Globus pallidus (tissue), 1 donor: Measurements from ENCODE around the gene FZD2.
"Not testable (repeated sequence)": the region's sequence is repeated elsewhere in the genome, so short reads cannot be mapped to it uniquely, and the experiment has no call there.

Source experiments
- DNase-seq: peaks from one replicate; pipeline ENCODE4 v3.0.0-alpha.2; 2015; ENCODE audit warnings: low spot score

Gene FZD2

GRCh38 chr17:44546671-44547606 is 10.3 kb upstream of the FZD2 start:
- DNase-seq, result no peak

DNA sequence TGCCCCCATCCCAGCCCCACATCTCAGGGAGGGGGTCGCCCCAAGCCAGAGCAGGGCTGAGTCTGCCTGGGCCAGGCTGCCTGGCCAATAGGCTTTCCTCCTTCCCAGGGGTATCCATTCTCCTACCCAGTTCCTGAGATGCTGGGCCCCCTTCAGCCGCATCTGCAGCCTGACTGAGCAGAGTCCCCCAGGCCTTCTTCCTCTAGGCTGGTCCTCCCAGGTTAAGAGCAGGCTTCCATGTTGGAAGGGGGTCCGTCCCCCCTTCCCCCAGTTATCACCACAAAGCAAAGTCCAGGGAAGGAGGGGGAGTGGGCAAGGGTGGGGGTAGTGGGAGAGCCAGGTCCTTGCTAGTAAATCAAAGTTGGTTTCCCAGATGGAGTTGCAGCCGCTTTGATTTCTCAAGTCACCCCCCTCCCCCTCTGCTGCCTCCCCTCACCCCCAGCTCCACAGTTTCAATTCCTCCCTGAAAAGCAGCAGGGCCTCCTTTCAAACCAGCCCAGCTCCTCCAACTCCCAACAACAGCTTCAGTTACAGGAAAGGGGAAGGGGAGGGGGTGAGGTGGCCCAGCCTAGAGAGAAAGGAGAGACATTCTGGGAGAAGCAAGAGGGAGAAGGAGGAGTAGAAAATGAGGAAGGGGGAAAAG is 9.5 kb upstream of the FZD2 start:
- no peak for DNase-seq

- DNase-seq, result no peak
These were observed 8.7 kb upstream of the FZD2 start for GRCh38 chr17:44548376-44549230.

GRCh38 chr17:44549686-44550085 is 7.6 kb upstream of the FZD2 start:
- DNase-seq, result no peak

DNA sequence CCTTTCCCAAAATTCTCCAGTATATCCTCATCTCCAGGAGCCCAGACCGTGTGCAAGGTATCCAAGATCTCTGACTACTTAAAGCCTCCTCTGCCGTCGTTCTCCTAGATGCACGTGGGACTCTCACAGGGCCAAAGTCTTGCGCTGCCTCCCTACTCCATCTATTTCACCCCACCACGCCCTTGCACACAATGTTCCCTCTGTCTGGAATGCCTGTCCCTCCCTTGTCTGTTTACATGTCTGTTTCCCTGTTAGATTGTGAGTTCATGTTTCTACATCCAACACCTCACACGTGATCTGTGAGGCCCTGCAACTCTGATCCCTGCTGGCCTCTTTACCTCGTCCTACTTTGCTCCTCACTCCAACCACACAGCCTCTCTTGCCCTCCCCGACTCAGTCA is 4.9 kb upstream of the FZD2 start:
- no peak for DNase-seq

- no peak for DNase-seq
These were observed 2.2 kb upstream of the FZD2 start for GRCh38 chr17:44555099-44555498.

GRCh38 chr17:44556166-44556831 is 985 bp upstream of the FZD2 start:
- DNase-seq, result peak; percentile 41

GRCh38 chr17:44557651-44558285 is 484 bp downstream of the FZD2 start:
- DNase-seq, result no peak

DNA sequence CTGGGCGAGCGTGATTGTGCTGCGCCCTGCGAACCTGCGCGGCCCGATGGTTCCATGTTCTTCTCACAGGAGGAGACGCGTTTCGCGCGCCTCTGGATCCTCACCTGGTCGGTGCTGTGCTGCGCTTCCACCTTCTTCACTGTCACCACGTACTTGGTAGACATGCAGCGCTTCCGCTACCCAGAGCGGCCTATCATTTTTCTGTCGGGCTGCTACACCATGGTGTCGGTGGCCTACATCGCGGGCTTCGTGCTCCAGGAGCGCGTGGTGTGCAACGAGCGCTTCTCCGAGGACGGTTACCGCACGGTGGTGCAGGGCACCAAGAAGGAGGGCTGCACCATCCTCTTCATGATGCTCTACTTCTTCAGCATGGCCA is 1.0 kb downstream of the FZD2 start:
- no peak for DNase-seq

DNA sequence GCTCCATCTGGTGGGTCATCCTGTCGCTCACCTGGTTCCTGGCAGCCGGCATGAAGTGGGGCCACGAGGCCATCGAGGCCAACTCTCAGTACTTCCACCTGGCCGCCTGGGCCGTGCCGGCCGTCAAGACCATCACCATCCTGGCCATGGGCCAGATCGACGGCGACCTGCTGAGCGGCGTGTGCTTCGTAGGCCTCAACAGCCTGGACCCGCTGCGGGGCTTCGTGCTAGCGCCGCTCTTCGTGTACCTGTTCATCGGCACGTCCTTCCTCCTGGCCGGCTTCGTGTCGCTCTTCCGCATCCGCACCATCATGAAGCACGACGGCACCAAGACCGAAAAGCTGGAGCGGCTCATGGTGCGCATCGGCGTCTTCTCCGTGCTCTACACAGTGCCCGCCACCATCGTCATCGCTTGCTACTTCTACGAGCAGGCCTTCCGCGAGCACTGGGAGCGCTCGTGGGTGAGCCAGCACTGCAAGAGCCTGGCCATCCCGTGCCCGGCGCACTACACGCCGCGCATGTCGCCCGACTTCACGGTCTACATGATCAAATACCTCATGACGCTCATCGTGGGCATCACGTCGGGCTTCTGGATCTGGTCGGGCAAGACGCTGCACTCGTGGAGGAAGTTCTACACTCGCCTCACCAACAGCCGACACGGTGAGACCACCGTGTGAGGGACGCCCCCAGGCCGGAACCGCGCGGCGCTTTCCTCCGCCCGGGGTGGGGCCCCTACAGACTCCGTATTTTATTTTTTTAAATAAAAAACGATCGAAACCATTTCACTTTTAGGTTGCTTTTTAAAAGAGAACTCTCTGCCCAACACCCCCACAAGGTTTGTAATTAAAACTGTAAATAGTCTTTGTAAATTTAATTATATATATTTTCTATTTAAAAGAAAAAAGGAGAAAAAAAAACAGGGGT is 1.7 kb downstream of the FZD2 start:
- no peak for DNase-seq

GRCh38 chr17:44559634-44560554 is 2.6 kb downstream of the FZD2 start:
- no peak for DNase-seq

DNA sequence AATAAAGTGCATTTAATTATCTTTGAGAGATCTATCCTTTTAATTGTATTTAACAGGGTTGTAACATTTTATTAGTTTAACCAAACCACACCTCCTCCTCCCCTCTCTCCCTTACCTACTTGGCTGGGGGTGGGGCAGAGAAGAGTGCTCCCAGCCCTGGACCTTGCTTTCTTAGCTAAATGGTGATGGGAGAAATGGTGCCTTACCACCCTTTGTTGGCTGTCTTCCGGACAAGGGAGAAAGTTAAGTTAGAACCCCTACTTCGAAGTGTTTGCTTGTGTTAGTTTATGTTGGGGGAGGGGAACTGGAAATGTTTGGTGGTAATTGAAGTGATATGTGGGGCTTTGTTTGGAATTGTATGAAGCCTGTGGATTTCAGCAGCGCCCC is 3.9 kb downstream of the FZD2 start:
- no peak for DNase-seq

- DNase-seq, result no peak
These were observed 7.1 kb downstream of the FZD2 start for GRCh38 chr17:44564429-44564828.

- no peak for DNase-seq
These were observed 8.7 kb downstream of the FZD2 start for GRCh38 chr17:44565866-44566443.

DNA sequence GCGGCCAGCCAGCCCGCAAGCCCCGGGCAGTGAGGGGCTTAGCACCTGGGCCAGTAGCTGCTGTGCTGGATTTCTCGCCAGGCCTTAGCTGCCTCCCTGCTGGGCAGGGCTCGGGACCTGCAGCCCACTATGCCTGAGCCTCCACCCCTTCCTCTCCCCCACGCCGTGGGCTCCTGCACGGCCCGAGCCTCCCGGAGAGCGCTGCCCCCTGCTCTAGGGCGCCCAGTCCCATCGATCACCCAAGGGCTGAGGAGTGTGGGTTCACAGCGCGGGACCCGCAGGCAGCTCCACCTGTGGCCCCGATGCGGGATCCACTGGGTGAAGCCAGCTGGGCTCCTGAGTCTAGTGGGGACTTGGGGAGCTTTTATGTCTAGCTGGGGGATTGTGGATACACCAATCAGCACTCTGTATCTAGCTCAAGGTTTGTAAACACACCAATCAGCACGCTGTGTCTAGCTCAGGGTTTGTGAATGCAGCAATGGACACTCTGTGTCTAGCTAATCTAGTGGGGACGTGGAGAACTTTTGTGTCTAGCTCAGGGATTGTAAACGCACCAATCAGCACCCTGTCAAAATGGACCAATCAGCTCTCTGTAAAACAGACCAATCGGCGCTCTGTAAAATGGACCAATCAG is 11.1 kb downstream of the FZD2 start:
- not testable (repeated sequence) for DNase-seq

DNA sequence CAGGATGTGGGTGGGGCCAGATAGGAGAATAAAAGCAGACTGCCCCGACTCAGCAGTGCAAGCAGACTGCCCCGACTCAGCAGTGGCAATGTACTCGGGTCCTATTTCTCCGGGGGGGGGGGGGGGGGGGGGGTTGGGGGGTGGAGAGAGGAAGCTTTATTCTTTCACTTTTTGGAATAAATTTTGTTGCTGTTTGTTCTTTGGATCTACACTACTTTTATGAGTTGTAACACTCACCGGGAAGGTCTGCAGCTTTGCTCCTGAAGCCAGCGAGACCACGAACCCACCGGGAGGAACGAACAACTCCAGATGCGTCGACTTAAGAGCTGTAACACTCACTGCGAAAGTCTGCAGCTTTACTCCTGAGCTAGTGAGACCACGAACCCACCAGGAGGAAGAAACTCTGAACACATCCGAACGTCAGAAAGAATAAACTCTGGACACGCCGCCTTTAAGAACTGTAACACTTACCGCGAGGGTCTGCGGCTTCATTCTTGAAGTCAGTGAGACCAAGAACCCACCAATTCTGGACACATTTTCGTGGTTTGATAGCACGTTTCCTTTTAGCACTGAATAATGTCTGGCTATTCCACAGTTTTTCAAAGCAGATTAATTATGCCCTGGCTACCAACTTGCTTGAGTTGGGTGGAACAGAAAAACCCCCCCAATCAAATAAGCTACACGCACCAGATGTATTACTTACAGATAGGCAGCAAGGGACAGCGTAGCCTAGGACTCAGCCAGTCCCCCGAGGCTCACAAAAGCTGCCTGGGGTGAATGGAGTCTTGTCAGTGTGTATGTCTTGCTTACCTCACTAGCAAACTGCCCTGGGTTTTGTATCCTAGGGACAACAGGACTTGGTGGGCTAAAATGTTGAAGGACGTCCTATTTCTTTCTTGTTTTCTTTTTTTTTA is 11.9 kb downstream of the FZD2 start:
- no peak for DNase-seq

- no peak for DNase-seq
These were observed 15.5 kb downstream of the FZD2 start for GRCh38 chr17:44572801-44573200.
